HepG2 (cell line): Measurements from ENCODE around the gene CD6.

Experiments used
- ARNT2 ChIP-seq: sonication (generic); formaldehyde crosslinking; IDR thresholded peaks from 2 replicates; pipeline ENCODE4 v1.8.0; 2022; ENCODE audit warnings: mild to moderate bottlenecking, low read depth, missing genetic modification reagents, moderate library complexity
- KDM1A ChIP-seq: IDR thresholded peaks from 2 replicates; pipeline ENCODE4 v1.6.1; 2016; ENCODE audit warnings: missing compliant biosample characterization
- MTA3 ChIP-seq: sonication (generic); formaldehyde crosslinking; IDR thresholded peaks from 2 replicates; pipeline ENCODE4 v1.4.0; 2020; ENCODE audit warnings: missing genetic modification reagents
- NRL ChIP-seq: sonication (generic); formaldehyde crosslinking; IDR thresholded peaks from 2 replicates; pipeline ENCODE4 v1.5.0; 2020; ENCODE audit warnings: missing genetic modification reagents, mild to moderate bottlenecking, moderate library complexity, borderline replicate concordance
- PLRG1 ChIP-seq: fragments of 450-650 bp; conservative IDR thresholded peaks from 2 replicates; pipeline ENCODE4 v1.6.1; 2016
- ZBTB43 ChIP-seq: sonication (generic); formaldehyde crosslinking; conservative IDR thresholded peaks from 2 replicates; pipeline ENCODE4 v1.4.0; 2020; ENCODE audit warnings: missing genetic modification reagents
- ZNF501 ChIP-seq: sonication (generic); formaldehyde crosslinking; IDR thresholded peaks from 2 replicates; pipeline ENCODE4 v1.5.1; 2020; ENCODE audit warnings: mild to moderate bottlenecking, moderate library complexity, missing genetic modification reagents
- ZNF609 ChIP-seq: sonication (generic); formaldehyde crosslinking; IDR thresholded peaks from 2 replicates; pipeline ENCODE4 v1.4.0; 2020; ENCODE audit warnings: mild to moderate bottlenecking, missing genetic modification reagents, borderline replicate concordance

- TF ChIP-seq NRL (CRISPR knock-in tag) (no peak), ZNF609 (CRISPR knock-in tag) (no peak), ZBTB43 (no peak), PLRG1 (no peak), ARNT2 (CRISPR knock-in tag) (no peak), KDM1A (CRISPR knock-in tag) (no peak), MTA3 (no peak), ZNF501 (CRISPR knock-in tag) (no peak)
Observed at GRCh38 chr11:61019037-61019831, 47.8 kb downstream of the CD6 start.
